GM12873 (cell line): ENCODE results near the gene OR10A7.

Experiments
- CTCF ChIP-seq: IDR thresholded peaks from 2 replicates; pipeline ENCODE4 v1.5.1; 2012; ENCODE audit warnings: low read depth, mild to moderate bottlenecking, moderate library complexity, low read length, control low read depth; ENCODE audit not compliant: insufficient read depth; ENCODE audit errors: missing control alignments

The OR10A7 gene

DNA sequence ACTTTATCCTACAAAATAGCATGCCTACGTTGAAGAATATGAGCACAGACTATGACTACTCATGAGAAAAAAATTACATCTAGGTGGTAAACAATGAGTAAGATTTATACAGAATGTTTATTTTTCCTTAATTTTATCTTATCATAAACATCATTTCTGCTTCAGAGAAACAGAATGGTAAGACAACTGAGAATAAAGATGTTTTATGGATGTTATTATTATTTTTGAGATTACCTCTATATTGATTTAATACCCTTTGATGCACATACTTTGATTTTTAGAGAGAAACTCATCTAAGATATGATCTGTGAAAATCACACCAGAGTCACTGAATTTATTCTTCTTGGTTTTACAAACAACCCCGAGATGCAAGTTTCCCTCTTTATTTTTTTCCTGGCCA, at the start of gene OR10A7:
Gene OR10A7, plus strand, starts transcription at position 301 of the 400 bp plus-strand sequence. Its CDS starts 0 bp downstream, at position 301.
- no peak for TF ChIP-seq CTCF

DNA sequence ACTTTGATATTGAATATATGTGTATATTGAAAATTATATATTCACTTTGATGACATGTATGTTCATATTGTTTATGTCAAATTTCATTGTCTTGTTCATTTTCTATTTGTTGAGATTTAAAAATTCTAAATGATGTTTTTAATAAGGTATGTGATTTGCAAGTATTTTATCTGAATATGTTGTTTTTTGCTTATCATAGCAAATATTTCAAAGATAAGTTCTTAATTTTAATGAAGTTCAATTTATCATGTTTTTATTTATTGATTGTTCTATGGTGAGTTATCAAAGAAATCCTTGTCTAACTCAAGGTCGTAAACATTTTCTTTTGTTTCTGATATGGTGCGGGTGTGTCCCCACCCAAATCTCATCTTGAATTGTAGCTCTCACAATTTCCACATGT, 49.4 kb upstream of the OR10A7 start:
- no peak for TF ChIP-seq CTCF

- TF ChIP-seq CTCF: no peak
These were observed 48.1 kb upstream of the OR10A7 start for GRCh38 chr12:55172686-55173085.

DNA sequence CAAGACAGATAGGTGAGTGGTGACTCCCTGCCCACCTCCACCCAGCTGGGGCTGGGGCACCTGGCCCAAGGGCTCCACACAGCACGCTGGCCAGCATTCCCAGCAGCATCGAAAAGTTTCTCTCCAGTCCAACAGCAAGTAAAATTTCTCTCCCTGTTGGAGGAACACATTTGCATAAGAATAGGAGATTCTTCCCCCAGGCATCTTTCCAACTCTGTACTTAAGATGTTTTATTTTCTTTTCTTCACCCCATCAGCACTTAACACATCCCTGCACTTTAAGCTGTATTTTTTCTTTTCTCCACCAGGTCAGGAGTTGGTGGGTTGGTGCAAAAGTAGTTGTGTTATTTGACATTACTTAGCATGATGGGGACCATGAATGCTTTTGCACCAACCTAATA, 47.4 kb upstream of the OR10A7 start:
- TF ChIP-seq CTCF: no peak

DNA sequence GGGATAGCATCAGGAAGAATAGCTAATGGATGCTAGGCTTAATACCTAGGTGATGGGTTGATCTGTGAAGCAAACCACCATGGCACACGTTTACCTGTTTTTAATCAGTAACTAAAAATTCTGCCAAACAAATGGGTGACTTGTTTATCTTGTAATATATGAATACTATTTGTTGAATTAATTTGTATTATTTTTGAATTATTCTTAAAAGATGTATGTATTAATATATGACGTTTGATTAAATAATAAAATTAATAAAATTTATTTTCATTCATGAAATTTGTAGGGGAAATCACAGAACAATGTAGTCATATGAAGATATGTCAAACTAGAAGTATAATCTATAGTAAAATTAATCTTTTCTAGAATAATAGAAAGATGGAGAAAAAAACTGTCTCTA, 32.3 kb upstream of the OR10A7 start:
- TF ChIP-seq CTCF: no peak

GRCh38 chr12:55188974-55189556, 31.8 kb upstream of the OR10A7 start:
- TF ChIP-seq CTCF: peak; percentile 60

DNA sequence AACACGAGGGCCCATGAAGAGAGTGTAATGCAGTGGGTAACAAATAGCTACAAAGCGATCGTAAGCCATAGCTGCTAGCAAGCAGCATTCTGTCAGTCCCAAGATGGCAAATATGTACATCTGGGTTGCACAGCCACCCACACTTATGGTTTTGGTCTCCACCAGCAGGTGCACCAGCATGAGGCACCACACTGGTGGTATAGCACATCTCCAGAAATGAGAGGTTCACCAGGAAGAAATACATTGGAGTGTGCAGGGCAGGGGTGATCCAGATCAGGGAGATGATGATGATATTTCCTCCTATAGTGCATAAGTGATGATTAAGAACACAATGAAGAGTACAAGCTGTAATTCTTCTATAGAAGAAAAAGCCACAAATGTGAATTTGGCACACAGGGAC, 26.4 kb upstream of the OR10A7 start:
- TF ChIP-seq CTCF: no peak

GRCh38 chr12:55226523-55226922, 5.7 kb downstream of the OR10A7 start:
- no peak for TF ChIP-seq CTCF
